Measurements from ENCODE around the gene GIT2. TPM values are rescaled to one million over a fixed set of nuclear protein-coding genes. Genes with fewer than 3 reads are reported as not detected.

GIT2 gene
- total RNA-seq, 1 experiment from 2014 or later: 36.7 TPM

- ChIA-PET CTCF (no interaction called here), POLR2A (ENCODE audit: unreplicated experiment) (no interaction called here)
- H4K20me1 ChIP-seq (ENCODE audit: insufficient read depth): no peaks in the 10 kb centered on the region
- H3K79me2 ChIP-seq (ENCODE audit: low read depth): peaks cover 33% of the 10 kb centered on the region
- H3K4me2 ChIP-seq: no peak overlapping the region
- no peak for TF ChIP-seq CTCF (conservative IDR thresholded peaks at IDR 0.05)
- no peak for TF ChIP-seq EZH2 (IDR thresholded peaks at IDR 0.05; ENCODE audit: low read depth)
- no peak overlapping the region for H2AFZ ChIP-seq
- intact Hi-C loops (cut with micrococcal nuclease; ENCODE audit: unreplicated experiment): no loop called here
- no peak for DNase-seq
- no TSS peak for BruUV-seq (replicated peaks)
- no peak overlapping the region for H3K4me3 ChIP-seq
- no peak overlapping the region for H3K27ac ChIP-seq
- H3K9me2 ChIP-seq (ENCODE audit: insufficient read depth): no peaks in the 10 kb centered on the region
- no peaks in the 10 kb centered on the region for H3F3A ChIP-seq (ENCODE audit: insufficient read depth, low read depth)
- peaks cover 14% of the 10 kb centered on the region for H3K4me1 ChIP-seq (replicated peaks; ENCODE audit: insufficient read depth)
- no peaks in the 10 kb centered on the region for H3K27me3 ChIP-seq (ENCODE audit: insufficient read depth, low read depth)
- H3K36me3 ChIP-seq (ENCODE audit: low read depth): no peaks in the 10 kb centered on the region; the same call in 1 of the 2 replicates
- no peaks in the 10 kb centered on the region for H3K9me3 ChIP-seq (ENCODE audit: insufficient read depth, low read depth)
Observed at GRCh38 chr12:109991586-109991985, 4.6 kb downstream of the GIT2 start.

- intact Hi-C loops (cut with micrococcal nuclease; ENCODE audit: unreplicated experiment): no loop called here
- no peak overlapping the region for H3K4me3 ChIP-seq
- H4K20me1 ChIP-seq (ENCODE audit: insufficient read depth): no peaks in the 10 kb centered on the region
- BruUV-seq (replicated peaks): no TSS peak
- peaks cover 17% of the 10 kb centered on the region for H3K79me2 ChIP-seq (ENCODE audit: low read depth)
- H3K9me3 ChIP-seq (ENCODE audit: insufficient read depth, low read depth): no peaks in the 10 kb centered on the region
- H3K9me2 ChIP-seq (ENCODE audit: insufficient read depth): no peaks in the 10 kb centered on the region
- H3F3A ChIP-seq (ENCODE audit: insufficient read depth, low read depth): 0 out of 2 replicates have a peak, but pooled peaks cover 4% of the 10 kb centered on the region
- H3K4me2 ChIP-seq: no peak overlapping the region
- H3K27ac ChIP-seq: no peak overlapping the region
- ChIA-PET POLR2A (ENCODE audit: unreplicated experiment) (no interaction called here), CTCF (no interaction called here)
- no peak for DNase-seq
- peaks cover 4% of the 10 kb centered on the region for H3K4me1 ChIP-seq (replicated peaks; ENCODE audit: insufficient read depth)
- H3K27me3 ChIP-seq (ENCODE audit: insufficient read depth, low read depth): no peaks in the 10 kb centered on the region
- H3K36me3 ChIP-seq (ENCODE audit: low read depth): no peaks in the 10 kb centered on the region; the same call in 1 of the 2 replicates
- H2AFZ ChIP-seq: no peak overlapping the region
- TF ChIP-seq EZH2 (IDR thresholded peaks at IDR 0.05; ENCODE audit: low read depth): no peak
- TF ChIP-seq CTCF (conservative IDR thresholded peaks at IDR 0.05): no peak
Observed at GRCh38 chr12:109989380-109989779, 6.8 kb downstream of the GIT2 start.

- ChIA-PET CTCF (no interaction called here), POLR2A (ENCODE audit: unreplicated experiment) (no interaction called here)
- no peak for DNase-seq
- Histone ChIP-seq H3K36me3 (ENCODE audit: low read depth) (no peaks in the 10 kb centered on the region; the same call in 1 of the 2 replicates), H3K4me1 (replicated peaks; ENCODE audit: insufficient read depth) (no peaks in the 10 kb centered on the region), H3K27me3 (ENCODE audit: insufficient read depth, low read depth) (no peaks in the 10 kb centered on the region), H3K27ac (no peak overlapping the region), H4K20me1 (ENCODE audit: insufficient read depth) (no peaks in the 10 kb centered on the region), H3F3A (ENCODE audit: insufficient read depth, low read depth) (0 out of 2 replicates have a peak, but pooled peaks cover 4% of the 10 kb centered on the region), H3K9me2 (ENCODE audit: insufficient read depth) (no peaks in the 10 kb centered on the region), H3K79me2 (ENCODE audit: low read depth) (peaks cover 13% of the 10 kb centered on the region), H3K4me2 (no peak overlapping the region), H2AFZ (no peak overlapping the region), H3K4me3 (no peak overlapping the region), H3K9me3 (ENCODE audit: insufficient read depth, low read depth) (no peaks in the 10 kb centered on the region)
- no peak for TF ChIP-seq EZH2 (IDR thresholded peaks at IDR 0.05; ENCODE audit: low read depth)
- TF ChIP-seq CTCF (conservative IDR thresholded peaks at IDR 0.05): no peak
- no TSS peak for BruUV-seq (replicated peaks)
- intact Hi-C loops (cut with micrococcal nuclease; ENCODE audit: unreplicated experiment): no loop called here
Observed at GRCh38 chr12:109988903-109989302, 7.3 kb downstream of the GIT2 start.
